OCI-LY1 (cell line): ENCODE results near the gene SLC47A1.

Experiments used
- H2AFZ ChIP-seq: fragments of 200-600 bp; sonication (generic), shearing (Covaris generic); 2 replicates; pipeline ENCODE4 v1.6.0; 2014; ENCODE audit warnings: antibody characterized with exemption, mild to moderate bottlenecking, low read length
- H3F3A ChIP-seq: fragments of 200-600 bp; sonication (generic), shearing (Covaris generic); 2 replicates; pipeline ENCODE4 v1.6.0; 2014; ENCODE audit warnings: mild to moderate bottlenecking, antibody characterized with exemption, low read length, moderate library complexity; ENCODE audit not compliant: insufficient read depth
- H3K27ac ChIP-seq: fragments of 200-600 bp; sonication (generic); 2 replicates; pipeline ENCODE4 v1.5.1; 2014; ENCODE audit warnings: low read length, mixed run types, mild to moderate bottlenecking, low read depth; ENCODE audit not compliant: poor library complexity, severe bottlenecking
- H3K27me3 ChIP-seq: fragments of 200-600 bp; sonication (generic); 2 replicates; pipeline ENCODE4 v1.6.0; 2014; ENCODE audit warnings: antibody characterized with exemption, mild to moderate bottlenecking, low read length, moderate library complexity; ENCODE audit not compliant: insufficient read depth
- H3K36me3 ChIP-seq: fragments of 200-600 bp; sonication (generic); 2 replicates; pipeline ENCODE4 v1.6.1; 2014; ENCODE audit warnings: mild to moderate bottlenecking, antibody characterized with exemption, low read length, moderate library complexity, mixed read lengths; ENCODE audit not compliant: insufficient read depth
- H3K4me1 ChIP-seq: fragments of 200-600 bp; sonication (generic); 2 replicates; pipeline ENCODE4 v1.5.1; 2014; ENCODE audit warnings: mild to moderate bottlenecking, low read length, moderate library complexity; ENCODE audit not compliant: insufficient read depth, severe bottlenecking
- H3K4me2 ChIP-seq: fragments of 200-600 bp; sonication (generic), shearing (Covaris generic); 2 replicates; pipeline ENCODE4 v1.6.1; 2014; ENCODE audit warnings: low read length
- H3K4me3 ChIP-seq: fragments of 200-600 bp; sonication (generic); 2 replicates; pipeline ENCODE4 v1.5.1; 2014; ENCODE audit warnings: low read length, low read depth, mild to moderate bottlenecking, mixed read lengths; ENCODE audit not compliant: poor library complexity, severe bottlenecking
- H3K79me2 ChIP-seq: fragments of 200-600 bp; shearing (Covaris generic); 2 replicates; pipeline ENCODE4 v1.6.1; 2016; ENCODE audit warnings: mixed run types, low read length, mixed read lengths; ENCODE audit not compliant: insufficient read depth
- H3K9ac ChIP-seq: fragments of 200-600 bp; sonication (generic), shearing (Covaris generic); 2 replicates; pipeline ENCODE4 v1.6.1; 2014; ENCODE audit warnings: mild to moderate bottlenecking, low read length, mixed read lengths
- H3K9me2 ChIP-seq: fragments of 200-600 bp; sonication (generic), shearing (Covaris generic); 2 replicates; pipeline ENCODE4 v1.6.1; 2014; ENCODE audit warnings: low read depth, mild to moderate bottlenecking, low read length, mixed read lengths
- H3K9me3 ChIP-seq: fragments of 200-600 bp; shearing (Covaris generic); 2 replicates; pipeline ENCODE4 v1.6.1; 2014; ENCODE audit warnings: low read length, mixed read lengths
- H4K20me1 ChIP-seq: fragments of 200-600 bp; sonication (generic), shearing (Covaris generic); 2 replicates; pipeline ENCODE4 v1.6.0; 2016; ENCODE audit warnings: mild to moderate bottlenecking, low read length; ENCODE audit not compliant: insufficient read depth
- EZH2 ChIP-seq: fragments of 200-600 bp; sonication (generic), shearing (Covaris generic); IDR thresholded peaks from 2 replicates; pipeline ENCODE4 v1.8.0; 2017; ENCODE audit warnings: borderline replicate concordance, mixed run types, mild to moderate bottlenecking, antibody characterized with exemption, low read length, moderate library complexity, mixed read lengths
- TF ChIP-seq, protein P1 (sequence below): fragments of 200-600 bp; sonication (generic), shearing (Covaris generic); IDR thresholded peaks from 2 replicates; pipeline ENCODE4 v1.5.1; 2017; ENCODE audit warnings: mild to moderate bottlenecking, antibody characterized with exemption, low read length, moderate library complexity, mixed read lengths

SLC47A1 gene

GRCh38 chr17:19533718-19534561 lies at the start of gene SLC47A1:
Gene SLC47A1 (plus strand): TSS chr17:19533854. CDS start chr17:19533940, 86 bp downstream.
- no peak within 1 kb of the TSS for H2AFZ ChIP-seq
- H3K4me1 ChIP-seq, result no peaks in the 10 kb centered on the region
- no peaks in the 10 kb centered on the region for H3K36me3 ChIP-seq
- no peaks in the 10 kb centered on the region for H3F3A ChIP-seq
- H3K27me3 ChIP-seq, result 0 out of 2 replicates have a peak, but pooled peaks cover 3% of the 10 kb centered on the region
- no peak within 1 kb of the TSS for H3K27ac ChIP-seq
- TF ChIP-seq, protein P1, sequence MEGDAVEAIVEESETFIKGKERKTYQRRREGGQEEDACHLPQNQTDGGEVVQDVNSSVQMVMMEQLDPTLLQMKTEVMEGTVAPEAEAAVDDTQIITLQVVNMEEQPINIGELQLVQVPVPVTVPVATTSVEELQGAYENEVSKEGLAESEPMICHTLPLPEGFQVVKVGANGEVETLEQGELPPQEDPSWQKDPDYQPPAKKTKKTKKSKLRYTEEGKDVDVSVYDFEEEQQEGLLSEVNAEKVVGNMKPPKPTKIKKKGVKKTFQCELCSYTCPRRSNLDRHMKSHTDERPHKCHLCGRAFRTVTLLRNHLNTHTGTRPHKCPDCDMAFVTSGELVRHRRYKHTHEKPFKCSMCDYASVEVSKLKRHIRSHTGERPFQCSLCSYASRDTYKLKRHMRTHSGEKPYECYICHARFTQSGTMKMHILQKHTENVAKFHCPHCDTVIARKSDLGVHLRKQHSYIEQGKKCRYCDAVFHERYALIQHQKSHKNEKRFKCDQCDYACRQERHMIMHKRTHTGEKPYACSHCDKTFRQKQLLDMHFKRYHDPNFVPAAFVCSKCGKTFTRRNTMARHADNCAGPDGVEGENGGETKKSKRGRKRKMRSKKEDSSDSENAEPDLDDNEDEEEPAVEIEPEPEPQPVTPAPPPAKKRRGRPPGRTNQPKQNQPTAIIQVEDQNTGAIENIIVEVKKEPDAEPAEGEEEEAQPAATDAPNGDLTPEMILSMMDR, result no peak
- H3K9ac ChIP-seq, result no peak within 1 kb of the TSS
- H3K9me3 ChIP-seq, result no peaks in the 10 kb centered on the region
- H3K79me2 ChIP-seq, result no peaks in the 10 kb centered on the region
- no peaks in the 10 kb centered on the region for H3K9me2 ChIP-seq
- no peak within 1 kb of the TSS for H3K4me3 ChIP-seq
- H4K20me1 ChIP-seq, result no peaks in the 10 kb centered on the region
- no peak within 1 kb of the TSS for H3K4me2 ChIP-seq

GRCh38 chr17:19485800-19486340 lies 47.8 kb upstream of the SLC47A1 start:
- Histone ChIP-seq H3K4me2 (no peak overlapping the region), H3K27ac (no peak overlapping the region), H3K79me2 (no peaks in the 10 kb centered on the region), H3K9me3 (no peaks in the 10 kb centered on the region), H3K27me3 (no peaks in the 10 kb centered on the region; the same call in 1 of the 2 replicates), H2AFZ (no peak overlapping the region), H3K4me3 (no peak overlapping the region), H3K9me2 (no peaks in the 10 kb centered on the region), H3F3A (no peaks in the 10 kb centered on the region), H4K20me1 (no peaks in the 10 kb centered on the region), H3K9ac (no peak overlapping the region), H3K4me1 (no peaks in the 10 kb centered on the region), H3K36me3 (no peaks in the 10 kb centered on the region)
- TF ChIP-seq, protein P1, result no peak
- no peak for TF ChIP-seq EZH2

- no peak overlapping the region for H2AFZ ChIP-seq
Measured at GRCh38 chr17:19486351-19487023, 47.2 kb upstream of the SLC47A1 start.

More at GRCh38 chr17:19486351-19487023, 47.2 kb upstream of the SLC47A1 start:
- H3K4me1 ChIP-seq, result no peaks in the 10 kb centered on the region
- no peak overlapping the region for H3K4me2 ChIP-seq
- H3K27ac ChIP-seq, result no peak overlapping the region
- no peak overlapping the region for H3K9ac ChIP-seq
- H3K79me2 ChIP-seq, result no peaks in the 10 kb centered on the region
- H3K36me3 ChIP-seq, result no peaks in the 10 kb centered on the region
- no peaks in the 10 kb centered on the region for H3F3A ChIP-seq
- TF ChIP-seq EZH2, result no peak
- TF ChIP-seq, protein P1, result no peak
- H4K20me1 ChIP-seq, result no peaks in the 10 kb centered on the region
- no peak overlapping the region for H3K4me3 ChIP-seq
- no peaks in the 10 kb centered on the region; the same call in 1 of the 2 replicates for H3K27me3 ChIP-seq
- no peaks in the 10 kb centered on the region for H3K9me2 ChIP-seq
- no peaks in the 10 kb centered on the region for H3K9me3 ChIP-seq
